SJSA1 (cell line): ENCODE data around the gene KRT10. TPM values are rescaled to one million over a fixed set of nuclear protein-coding genes. Genes with fewer than 3 reads are reported as not detected.
"Not testable (repeated sequence)": the region's sequence is repeated elsewhere in the genome, so short reads cannot be mapped to it uniquely, and the experiment has no call there.

Source experiments
- DNase-seq, 2 experiments: peaks; one replicate each; pipeline ENCODE4 v3.0.0-alpha.2; 2015 to 2020; ENCODE audit warnings: low spot score in 2 of 2, low read depth in 1 of 2
- H3K27ac ChIP-seq: fragments of 250-450 bp; sonication (Bioruptor Pico); 2 replicates; pipeline ENCODE4 v1.5.1; 2020; ENCODE audit warnings: mild to moderate bottlenecking, moderate library complexity
- H3K27me3 ChIP-seq: fragments of 250-450 bp; sonication (Bioruptor Pico); replicated peaks from 2 replicates; pipeline ENCODE4 v1.5.1; 2020; ENCODE audit warnings: mild to moderate bottlenecking, moderate library complexity
- H3K36me3 ChIP-seq: fragments of 250-450 bp; sonication (Bioruptor Pico); 2 replicates; pipeline ENCODE4 v1.5.1; 2020; ENCODE audit warnings: mild to moderate bottlenecking
- H3K4me1 ChIP-seq: fragments of 250-450 bp; sonication (Bioruptor Pico); replicated peaks from 2 replicates; pipeline ENCODE4 v1.6.1; 2021; ENCODE audit warnings: mild to moderate bottlenecking
- H3K4me3 ChIP-seq: fragments of 250-450 bp; sonication (Bioruptor Pico); 2 replicates; pipeline ENCODE4 v1.5.1; 2020; ENCODE audit warnings: mild to moderate bottlenecking
- H3K9me3 ChIP-seq: fragments of 250-450 bp; sonication (Bioruptor Pico); replicated peaks from 2 replicates; pipeline ENCODE4 v1.5.1; 2020; ENCODE audit warnings: mild to moderate bottlenecking
- total RNA-seq: library from RNA; depleted of rRNA; stranded (reverse); fragments of >200 nt; shearing (Covaris generic); gene quantifications from 2 replicates; pipeline ENCODE4 v1.2.3, GENCODE V29; 2014; rRNA removed

The KRT10 gene
- 29.7 and 73.0 TPM in 2 replicates for total RNA-seq

GRCh38 chr17:40822132-40822812 is at the start of gene KRT10:
Gene KRT10, minus strand, starts transcription at chr17:40822614. Its CDS starts 29 bp downstream, at chr17:40822585.
- Histone ChIP-seq H3K27ac (no peak within 1 kb of the TSS), H3K36me3 (peaks cover 10% of the 10 kb centered on the region), H3K4me1 (peaks cover 34% of the 10 kb centered on the region), H3K9me3 (no peaks in the 10 kb centered on the region), H3K27me3 (no peaks in the 10 kb centered on the region), H3K4me3 (no peak within 1 kb of the TSS)
- DNase-seq, result no peak

- no peak overlapping the region for H3K4me3 ChIP-seq
- no peaks in the 10 kb centered on the region for H3K36me3 ChIP-seq
- H3K27me3 ChIP-seq, result no peaks in the 10 kb centered on the region
- H3K4me1 ChIP-seq, result no peaks in the 10 kb centered on the region
- no peak overlapping the region for H3K27ac ChIP-seq
- no peaks in the 10 kb centered on the region for H3K9me3 ChIP-seq
- DNase-seq, result no peak
Observed at GRCh38 chr17:40871316-40871715, 48.9 kb upstream of the KRT10 start.

DNA sequence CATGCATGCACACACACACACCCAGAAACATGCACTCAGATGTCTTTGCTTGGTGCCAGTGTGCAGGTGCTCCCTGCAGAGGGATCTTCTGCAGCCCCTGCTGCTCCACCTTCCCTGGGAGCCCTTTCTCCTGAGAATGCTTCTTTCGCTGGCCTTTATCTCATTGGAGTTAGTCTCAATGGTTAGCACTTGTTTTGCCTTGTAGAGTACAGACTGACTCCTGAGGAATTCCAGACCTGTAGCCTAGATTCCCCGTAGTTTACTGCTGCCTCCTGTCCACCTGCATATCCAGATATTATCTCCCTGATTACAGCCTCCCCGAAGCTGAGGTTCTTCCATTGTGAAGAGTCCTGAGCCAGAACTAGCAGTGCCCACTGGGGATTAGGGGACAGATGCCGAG is 47.7 kb upstream of the KRT10 start:
- H3K27ac ChIP-seq, result no peak overlapping the region
- H3K27me3 ChIP-seq, result no peaks in the 10 kb centered on the region
- DNase-seq, result no peak
- H3K36me3 ChIP-seq, result no peaks in the 10 kb centered on the region
- no peaks in the 10 kb centered on the region for H3K4me1 ChIP-seq
- H3K9me3 ChIP-seq, result no peaks in the 10 kb centered on the region
- H3K4me3 ChIP-seq, result no peak overlapping the region

DNA sequence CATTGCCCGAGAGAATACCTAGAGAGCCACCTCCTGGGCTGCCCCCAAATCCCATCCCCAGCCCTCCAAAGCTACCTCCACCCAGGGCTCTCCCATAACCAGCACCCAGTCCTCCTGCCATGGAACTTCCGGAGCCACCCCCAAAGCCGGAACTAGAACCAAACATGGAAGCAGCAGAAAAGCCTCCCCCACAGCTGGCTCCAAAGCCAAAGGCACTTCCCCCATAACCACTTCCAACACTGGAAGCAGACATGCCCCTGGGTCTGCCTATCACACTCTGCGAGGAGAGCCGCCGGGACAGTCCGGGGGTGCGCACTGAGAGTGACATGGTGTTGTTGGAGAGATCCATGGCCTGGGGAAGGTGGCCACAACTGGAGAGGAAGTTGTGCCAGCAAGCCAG is 44.4 kb upstream of the KRT10 start, which contains the start of gene KRT12:
Gene KRT12 (minus strand): TSS at position 386 of the 400 bp plus-strand sequence. CDS start 37 bp downstream, at position 349.
- H3K27me3 ChIP-seq, result no peaks in the 10 kb centered on the region; the same call in 1 of the 2 replicates
- no peaks in the 10 kb centered on the region for H3K4me1 ChIP-seq
- H3K9me3 ChIP-seq, result no peaks in the 10 kb centered on the region
- DNase-seq, result no peak
- no peak within 1 kb of the TSS for H3K4me3 ChIP-seq
- H3K36me3 ChIP-seq, result no peaks in the 10 kb centered on the region
- no peak within 1 kb of the TSS for H3K27ac ChIP-seq

GRCh38 chr17:40864661-40865390 is 42.4 kb upstream of the KRT10 start:
- Histone ChIP-seq H3K9me3 (no peaks in the 10 kb centered on the region), H3K4me1 (no peaks in the 10 kb centered on the region), H3K4me3 (no peak overlapping the region), H3K36me3 (no peaks in the 10 kb centered on the region), H3K27ac (no peak overlapping the region), H3K27me3 (no peaks in the 10 kb centered on the region; the same call in 1 of the 2 replicates)
- no peak for DNase-seq

DNA sequence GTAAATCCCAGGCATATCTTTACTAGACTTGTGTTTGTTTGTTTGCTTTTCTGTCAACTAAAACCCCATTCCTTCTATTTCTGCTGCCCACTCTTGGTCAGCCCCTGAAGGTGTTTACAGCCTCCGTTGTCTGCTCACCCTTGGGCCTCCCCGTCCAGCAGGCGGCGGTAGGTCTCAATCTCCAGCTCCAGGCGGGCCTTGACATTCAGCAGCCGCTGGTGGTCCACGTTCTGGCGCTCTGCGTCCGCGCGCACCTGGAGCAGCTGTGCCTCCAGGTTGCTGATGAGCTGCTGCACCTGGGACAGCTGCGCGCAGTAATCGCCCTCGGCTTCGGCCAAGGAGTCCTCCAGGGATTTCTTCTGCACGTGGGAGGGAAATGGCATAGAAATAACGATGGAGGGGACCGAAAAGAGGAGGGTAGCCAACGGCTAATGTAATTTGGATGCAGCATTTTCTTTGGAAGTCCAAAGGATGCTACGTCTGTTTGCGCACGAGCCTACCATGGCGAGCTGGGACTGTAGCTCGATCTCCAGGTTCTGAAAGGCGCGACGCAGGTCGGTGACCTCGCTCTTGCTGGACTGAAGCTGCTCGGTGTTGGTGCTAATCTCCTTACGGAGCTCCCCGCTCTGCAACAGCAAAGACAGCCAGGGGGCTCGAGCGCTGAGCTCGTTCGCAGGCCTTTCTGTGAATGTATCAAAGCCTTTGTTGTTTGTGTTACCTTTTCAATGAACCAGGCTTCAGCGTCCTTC is 40.7 kb upstream of the KRT10 start:
- H3K27me3 ChIP-seq, result no peaks in the 10 kb centered on the region; the same call in 1 of the 2 replicates
- no peak overlapping the region for H3K4me3 ChIP-seq
- H3K9me3 ChIP-seq, result no peaks in the 10 kb centered on the region
- H3K4me1 ChIP-seq, result no peaks in the 10 kb centered on the region
- no peak overlapping the region for H3K27ac ChIP-seq
- no peaks in the 10 kb centered on the region for H3K36me3 ChIP-seq
- no peak for DNase-seq

DNA sequence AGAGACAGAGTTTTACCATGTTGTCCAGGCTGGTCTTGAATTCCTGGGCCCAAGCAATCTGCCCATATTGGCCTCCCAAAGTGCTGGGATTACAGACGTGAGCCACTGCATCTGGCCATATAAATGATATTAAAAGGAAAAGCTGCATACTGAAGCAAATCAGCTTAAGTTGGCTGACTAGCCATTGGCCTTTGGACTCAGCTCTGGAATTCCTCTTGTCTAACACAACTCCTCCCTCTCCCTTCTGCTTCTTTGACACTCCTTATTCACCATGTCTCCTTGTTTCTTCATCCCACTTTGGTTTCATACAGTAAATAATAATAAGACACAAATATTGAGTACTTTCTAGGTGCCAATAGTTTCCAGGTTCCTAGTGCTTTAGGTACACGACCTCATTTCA is 37.1 kb upstream of the KRT10 start:
- no peak for DNase-seq
- no peaks in the 10 kb centered on the region for H3K9me3 ChIP-seq
- no peaks in the 10 kb centered on the region for H3K36me3 ChIP-seq
- no peaks in the 10 kb centered on the region; the same call in 1 of the 2 replicates for H3K27me3 ChIP-seq
- H3K4me1 ChIP-seq, result peaks cover 4% of the 10 kb centered on the region
- H3K27ac ChIP-seq, result no peak overlapping the region
- H3K4me3 ChIP-seq, result no peak overlapping the region

- not testable (repeated sequence) for H3K27me3 ChIP-seq, H3K4me3 ChIP-seq, DNase-seq, H3K27ac ChIP-seq, H3K9me3 ChIP-seq, H3K36me3 ChIP-seq
- peaks cover 10% of the 10 kb centered on the region for H3K4me1 ChIP-seq
Observed at GRCh38 chr17:40858667-40859066, 36.3 kb upstream of the KRT10 start.

GRCh38 chr17:40857535-40857934 is 35.1 kb upstream of the KRT10 start:
- DNase-seq, result no peak
- no peaks in the 10 kb centered on the region for H3K9me3 ChIP-seq
- no peaks in the 10 kb centered on the region for H3K36me3 ChIP-seq
- no peak overlapping the region for H3K27ac ChIP-seq
- H3K4me1 ChIP-seq, result peaks cover 16% of the 10 kb centered on the region
- H3K27me3 ChIP-seq, result no peaks in the 10 kb centered on the region; the same call in 1 of the 2 replicates
- H3K4me3 ChIP-seq, result no peak overlapping the region

GRCh38 chr17:40854175-40854814 is 31.9 kb upstream of the KRT10 start:
- Histone ChIP-seq H3K27ac (no peak overlapping the region), H3K4me1 (peaks cover 16% of the 10 kb centered on the region), H3K9me3 (no peaks in the 10 kb centered on the region), H3K27me3 (no peaks in the 10 kb centered on the region), H3K36me3 (no peaks in the 10 kb centered on the region), H3K4me3 (no peak overlapping the region)
- DNase-seq, result peak in 1 of 2 experiments; percentile 72

GRCh38 chr17:40852364-40852763 is 29.9 kb upstream of the KRT10 start:
- Histone ChIP-seq H3K9me3 (no peaks in the 10 kb centered on the region), H3K27me3 (0 out of 2 replicates have a peak, but pooled peaks cover 2% of the 10 kb centered on the region), H3K4me3 (no peak overlapping the region), H3K4me1 (peaks cover 16% of the 10 kb centered on the region), H3K36me3 (no peaks in the 10 kb centered on the region), H3K27ac (no peak overlapping the region)
- no peak for DNase-seq

DNA sequence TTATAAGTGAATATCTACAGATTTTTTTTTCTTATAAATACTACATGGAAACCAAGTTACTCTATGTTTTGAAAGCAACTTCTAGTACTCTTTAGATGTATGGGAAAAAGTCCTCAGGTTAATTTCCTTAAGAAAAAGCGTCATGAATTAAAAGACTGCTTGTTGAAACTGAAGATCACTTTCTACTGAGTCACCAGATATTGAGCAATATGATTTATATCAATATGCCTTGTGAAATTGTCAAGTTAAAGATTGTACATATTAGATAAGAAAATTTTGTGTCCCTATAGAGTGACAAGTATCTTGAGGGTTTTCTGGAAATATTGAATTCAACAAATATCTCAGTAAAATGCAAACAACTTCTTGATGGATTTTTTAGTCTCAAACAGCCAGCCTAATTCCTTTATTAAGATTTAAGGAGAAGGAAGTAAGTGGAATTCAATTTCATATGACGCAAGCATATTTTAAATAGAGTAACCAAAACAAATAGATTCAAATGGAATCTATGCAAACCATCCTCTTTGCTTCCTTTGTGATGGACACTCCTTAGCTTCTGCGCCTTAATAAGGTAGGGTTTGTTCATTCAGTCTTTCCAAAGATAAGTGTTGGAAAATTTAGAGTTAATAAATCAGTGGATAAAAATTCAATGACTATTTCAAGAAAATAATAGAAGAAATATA is 28.0 kb upstream of the KRT10 start:
- 0 out of 2 replicates have a peak, but pooled peaks cover 2% of the 10 kb centered on the region for H3K27me3 ChIP-seq
- H3K36me3 ChIP-seq, result no peaks in the 10 kb centered on the region
- no peak overlapping the region for H3K27ac ChIP-seq
- no peak overlapping the region for H3K4me3 ChIP-seq
- H3K4me1 ChIP-seq, result peaks cover 16% of the 10 kb centered on the region
- H3K9me3 ChIP-seq, result no peaks in the 10 kb centered on the region
- no peak for DNase-seq

- Histone ChIP-seq H3K9me3 (0 out of 2 replicates have a peak, but pooled peaks cover 2% of the 10 kb centered on the region), H3K27ac (no peak overlapping the region), H3K36me3 (no peaks in the 10 kb centered on the region), H3K4me3 (no peak overlapping the region), H3K27me3 (0 out of 2 replicates have a peak, but pooled peaks cover 2% of the 10 kb centered on the region), H3K4me1 (peaks cover 14% of the 10 kb centered on the region)
- no peak for DNase-seq
Observed at GRCh38 chr17:40849723-40850122, 27.3 kb upstream of the KRT10 start.
